IMR-90 (cell line): ENCODE measurements around the gene CCHCR1.

Experiments used
- CTCF ChIP-seq: conservative IDR thresholded peaks from 2 replicates; pipeline ENCODE4 v1.5.1; 2012; ENCODE audit warnings: mild to moderate bottlenecking, low read depth, low read length, improper control_type of control experiment
- MXI1 ChIP-seq: IDR thresholded peaks from 2 replicates; pipeline ENCODE4 v1.6.1; 2012; ENCODE audit warnings: low read depth, mild to moderate bottlenecking, low read length, moderate library complexity, borderline replicate concordance
- POLR2A ChIP-seq: IDR thresholded peaks from 2 replicates; pipeline ENCODE4 v1.6.1; 2012; ENCODE audit warnings: mild to moderate bottlenecking, low read depth, low read length

- TF ChIP-seq MXI1 (no peak), CTCF (no peak), POLR2A (no peak)
These were observed 43.1 kb downstream of the CCHCR1 start, which contains the start of gene PSORS1C1 for GRCh38 chr6:31114541-31114878.
